RWPE1 (cell line): ENCODE data around the gene FRMD5.

Source experiments
- CTCF ChIA-PET: fragments of 350-600 bp; sonication (Branson Sonifier 250); formaldehyde crosslinking; extraction: SDS; loops from one replicate; lab custom pipeline; 2021; lab: Yijun Ruan, JAX
- POLR2A ChIA-PET: fragments of 400-600 bp; formaldehyde crosslinking; extraction: SDS; loops from one replicate; lab custom pipeline; 2020; ENCODE audit warnings: antibody characterized with exemption; ENCODE audit not compliant: low non-redundant PET; lab: Yijun Ruan, JAX
- DNase-seq: peaks from one replicate; pipeline ENCODE4 v3.0.0; 2012; ENCODE audit warnings: low spot score
- H3K27ac ChIP-seq: fragments of 450-650 bp; 2 replicates; pipeline ENCODE4 v1.5.1; 2017
- CTCF ChIP-seq: fragments of 450-650 bp; conservative IDR thresholded peaks from 2 replicates; pipeline ENCODE4 v1.5.1; 2017; ENCODE audit warnings: low read depth, mild to moderate bottlenecking

The FRMD5 gene

GRCh38 chr15:44069489-44069888 lies 125.6 kb downstream of the FRMD5 start:
- no peak for TF ChIP-seq CTCF
- DNase-seq: no peak
- CTCF ChIA-PET: no interaction called here
- H3K27ac ChIP-seq: no peak overlapping the region
- POLR2A ChIA-PET: no interaction called here

DNA sequence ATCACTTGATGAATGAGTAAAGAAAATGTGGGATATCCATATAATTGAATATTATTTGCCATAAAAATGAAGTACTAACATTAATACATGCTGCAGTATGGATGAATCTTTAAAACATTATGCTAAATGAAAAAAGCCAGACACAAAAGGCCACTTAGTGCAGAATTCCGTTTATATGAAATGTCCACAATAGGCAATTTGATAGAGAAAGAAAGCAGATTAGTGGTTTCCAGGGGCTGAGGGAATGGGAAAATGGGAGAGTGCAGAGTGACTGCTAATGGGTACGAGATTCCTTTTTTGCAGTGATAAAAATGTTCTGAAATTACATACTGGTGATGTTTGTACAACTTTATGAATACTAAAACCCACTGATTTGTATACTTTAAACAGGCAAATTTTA lies 126.7 kb downstream of the FRMD5 start:
- POLR2A ChIA-PET: no interaction called here
- CTCF ChIA-PET: no interaction called here
- TF ChIP-seq CTCF: no peak
- H3K27ac ChIP-seq: no peak overlapping the region
- no peak for DNase-seq

- ChIA-PET POLR2A (no interaction called here), CTCF (interaction anchor here (0.5 to 1.5 kb wide), 14 partner anchors 9 to 305 kb away, joined by 3 to 9 read pairs (median 4); no protein-coding TSS in a partner anchor)
- no peak overlapping the region for H3K27ac ChIP-seq
- TF ChIP-seq CTCF: peak; percentile 83
- peak; percentile 62 for DNase-seq
Observed at GRCh38 chr15:44066211-44066827, 128.8 kb downstream of the FRMD5 start.

DNA sequence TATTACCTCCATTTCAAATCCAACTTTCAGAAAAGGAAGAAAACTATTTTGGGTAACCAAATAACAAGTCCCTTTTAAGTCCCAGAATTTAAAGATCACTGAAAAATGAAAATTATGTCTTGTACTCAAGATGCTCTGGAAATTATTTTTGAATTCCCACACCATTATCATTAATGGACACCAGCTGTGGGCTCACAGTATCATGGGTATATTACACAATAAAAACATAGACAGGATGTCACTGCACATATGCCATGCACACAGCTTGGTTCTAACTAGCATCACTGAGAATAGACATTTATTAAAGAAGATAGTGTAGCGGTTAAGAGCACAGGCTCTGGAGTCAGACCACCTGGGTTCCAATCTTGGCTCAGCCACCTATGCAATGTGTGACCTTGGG lies 130.4 kb downstream of the FRMD5 start:
- CTCF ChIA-PET: no interaction called here
- no peak for DNase-seq
- TF ChIP-seq CTCF: no peak
- no peak overlapping the region for H3K27ac ChIP-seq
- POLR2A ChIA-PET: no interaction called here

- ChIA-PET POLR2A (no interaction called here), CTCF (no interaction called here)
- TF ChIP-seq CTCF: no peak
- H3K27ac ChIP-seq: no peak overlapping the region
- no peak for DNase-seq
Observed at GRCh38 chr15:44058126-44058525, 136.9 kb downstream of the FRMD5 start.

DNA sequence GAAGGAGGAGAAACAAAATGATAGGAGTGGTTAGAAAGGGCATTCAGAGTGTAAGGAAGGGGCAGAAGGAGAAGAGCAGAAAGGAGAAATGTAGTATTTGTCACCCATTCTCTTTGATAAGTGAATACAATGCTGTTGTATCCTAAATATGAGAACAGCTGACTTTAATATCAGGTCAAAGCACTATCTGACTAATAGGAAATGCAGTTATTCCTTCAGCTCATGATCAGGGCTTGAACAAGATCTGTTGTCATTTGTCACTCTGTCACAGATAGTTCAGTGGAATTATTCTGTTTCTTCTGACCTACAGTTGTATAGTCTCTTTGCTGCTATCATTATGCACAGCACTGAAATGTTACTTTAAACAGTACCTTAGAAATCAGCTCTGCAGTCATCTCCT lies 149.4 kb downstream of the FRMD5 start:
- TF ChIP-seq CTCF: no peak
- CTCF ChIA-PET: interaction anchor here (1.1 to 1.3 kb wide), 2 partner anchors 20 to 25 kb away, joined by 3 to 4 read pairs; no protein-coding TSS in a partner anchor
- DNase-seq: no peak
- no peak overlapping the region for H3K27ac ChIP-seq
- POLR2A ChIA-PET: no interaction called here
